HG03060 (cell line): Measurements from ENCODE around the gene PLLP.

Source experiments
- ATAC-seq: cut with Tn5 transposase; IDR thresholded peaks from one replicate; pipeline ENCODE4 v1.9.1; 2021; ENCODE audit warnings: low read depth, moderate number of reproducible peaks; ENCODE audit not compliant: unreplicated experiment

Gene PLLP

GRCh38 chr16:57258226-57258909 is 26.1 kb downstream of the PLLP start:
- no peak for ATAC-seq

GRCh38 chr16:57257455-57258070 is 26.9 kb downstream of the PLLP start:
- ATAC-seq: no peak

- ATAC-seq: no peak
Measured at GRCh38 chr16:57256601-57257395, 27.7 kb downstream of the PLLP start.

GRCh38 chr16:57255686-57256415 is 28.6 kb downstream of the PLLP start:
- ATAC-seq: no peak

GRCh38 chr16:57253466-57253865 is 31.0 kb downstream of the PLLP start:
- ATAC-seq: no peak

- ATAC-seq: no peak
Measured at GRCh38 chr16:57252148-57252721, 32.2 kb downstream of the PLLP start.

- ATAC-seq: no peak
Measured at GRCh38 chr16:57251352-57251751, 33.1 kb downstream of the PLLP start.

GRCh38 chr16:57245472-57246113 is 38.9 kb downstream of the PLLP start:
- ATAC-seq: peak; percentile 9

DNA sequence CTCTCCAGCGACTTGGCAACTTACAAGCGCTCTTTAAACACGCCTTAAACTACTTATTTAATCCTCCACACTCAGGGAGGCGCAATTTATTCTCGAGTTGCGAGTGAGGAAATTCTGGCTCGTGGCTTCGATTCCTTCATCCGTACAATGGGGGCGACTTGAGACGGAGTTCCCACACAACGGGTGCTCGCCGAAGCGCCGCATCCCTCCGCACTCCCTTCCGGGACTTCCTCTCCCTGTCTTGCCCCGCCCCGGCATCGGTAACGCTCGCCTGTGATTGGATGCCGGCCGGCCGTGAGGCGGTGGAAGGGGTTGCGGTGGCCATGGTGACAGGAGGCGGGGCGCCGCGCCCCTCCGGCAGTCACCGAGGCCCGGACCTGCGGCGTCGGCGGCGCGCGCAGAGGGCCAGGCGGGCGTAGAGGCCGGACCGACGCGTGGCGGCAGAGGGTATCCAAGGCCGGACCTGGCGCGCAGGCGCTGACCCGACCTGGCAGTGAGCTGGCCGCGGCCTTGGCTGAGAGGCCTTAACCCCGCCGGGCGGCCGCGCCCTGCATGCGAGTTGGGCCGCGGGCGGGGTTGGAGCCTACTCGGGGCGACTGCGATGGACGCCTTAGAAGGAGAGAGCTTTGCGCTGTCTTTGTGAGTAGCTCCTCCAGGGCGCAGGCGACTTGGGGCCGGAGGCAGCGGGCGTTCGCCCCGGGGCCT is 39.6 kb downstream of the PLLP start, which contains the start of gene ARL2BP:
TSS of gene ARL2BP (plus strand) at position 493 of the 705 bp plus-strand sequence. CDS start at position 602, 109 bp downstream.
- ATAC-seq: peak; percentile 90

- ATAC-seq: peak; percentile 3
Measured at GRCh38 chr16:57244463-57244766, 40.1 kb downstream of the PLLP start.

DNA sequence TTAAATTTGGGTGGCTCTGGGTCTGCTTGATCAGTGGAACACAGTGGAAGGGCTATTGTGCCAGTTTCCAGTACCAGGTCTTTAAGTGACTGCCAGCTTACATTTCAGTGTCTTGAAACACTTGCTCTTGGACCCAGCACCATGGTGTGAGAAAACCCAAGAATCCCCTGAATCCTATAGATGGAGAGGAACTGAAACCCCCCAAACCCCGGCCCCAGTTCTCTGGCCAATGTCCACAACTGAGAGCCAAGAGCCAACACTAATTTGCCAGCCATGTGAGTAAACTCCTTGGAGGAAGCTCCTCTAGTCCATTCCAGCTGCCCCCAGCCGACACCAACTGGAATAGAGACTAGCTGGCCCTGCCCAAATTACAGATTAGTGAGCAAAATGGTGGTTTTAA is 41.8 kb downstream of the PLLP start:
- no peak for ATAC-seq

DNA sequence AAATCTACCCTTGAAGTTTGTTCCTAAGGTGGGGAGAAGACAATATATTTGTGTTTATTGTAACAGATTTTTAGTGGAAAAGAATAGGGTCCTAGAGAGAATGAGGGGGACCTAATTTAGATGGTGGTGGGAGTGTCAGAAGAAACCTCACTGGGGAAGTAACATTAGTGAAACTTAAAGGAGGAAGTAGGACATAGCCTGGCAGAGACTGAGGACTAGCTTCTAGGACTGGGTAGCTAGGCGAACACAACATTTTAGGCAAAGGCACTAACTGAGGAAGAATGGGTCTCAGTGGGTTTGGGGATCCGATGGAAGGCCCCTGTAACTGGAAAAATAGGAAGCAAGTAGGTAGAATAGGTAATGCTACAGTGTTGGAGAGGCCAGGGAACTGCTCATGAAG is 43.6 kb downstream of the PLLP start:
- ATAC-seq: no peak

DNA sequence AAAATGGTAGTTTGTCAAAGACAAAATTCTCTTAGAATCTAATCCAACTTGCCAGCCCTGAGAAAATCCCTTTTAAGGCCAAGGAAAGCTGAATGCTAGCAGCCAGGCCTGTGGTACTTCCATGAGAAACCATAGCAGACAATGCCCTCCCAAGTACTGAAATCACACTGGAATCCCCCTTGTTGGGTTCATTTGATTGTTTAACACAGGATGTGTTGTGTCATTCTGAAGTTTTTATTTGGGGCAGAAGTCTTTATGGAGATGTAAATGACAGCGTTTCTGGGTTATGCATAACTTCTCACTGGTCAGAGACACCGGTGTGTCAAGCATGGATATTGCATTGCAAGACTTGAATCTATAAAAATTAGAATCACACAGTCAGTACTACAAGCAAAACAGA is 45.4 kb downstream of the PLLP start:
- no peak for ATAC-seq

DNA sequence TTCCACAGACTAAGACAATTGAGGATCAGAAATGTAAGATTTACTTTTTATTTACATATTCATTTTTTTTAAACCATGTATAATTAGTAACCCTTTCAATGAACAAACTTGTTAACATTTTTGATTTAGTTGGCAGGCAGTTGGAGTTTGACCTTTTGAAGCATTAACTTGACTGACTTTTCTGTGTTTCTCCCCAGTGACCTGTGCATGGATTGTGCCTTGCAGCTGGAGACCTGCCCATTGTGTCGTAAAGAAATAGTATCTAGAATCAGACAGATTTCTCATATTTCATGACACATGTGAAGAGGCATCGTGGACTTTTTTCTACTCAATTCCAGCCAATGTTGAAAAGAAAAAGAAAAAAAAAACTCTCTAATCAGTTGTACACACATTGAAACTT is 45.8 kb downstream of the PLLP start:
- ATAC-seq: no peak

DNA sequence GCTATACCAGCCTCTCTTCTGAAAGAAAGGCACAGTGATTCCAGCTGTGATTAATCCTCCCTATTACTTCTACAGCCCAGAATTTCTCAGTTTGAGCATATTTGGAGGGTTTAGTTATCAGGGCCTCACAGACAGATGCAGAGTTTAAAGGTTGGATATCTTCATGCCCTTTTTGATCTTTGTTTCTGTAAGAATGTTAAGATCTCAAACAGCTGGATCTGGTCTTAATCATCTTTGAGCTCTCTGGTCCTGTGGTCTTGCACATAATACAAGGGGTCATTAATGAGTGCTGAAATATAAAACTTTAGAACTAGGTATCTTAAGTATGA is 48.5 kb downstream of the PLLP start:
- ATAC-seq: no peak

- no peak for ATAC-seq
Measured at GRCh38 chr16:57235128-57236021, 49.1 kb downstream of the PLLP start.

GRCh38 chr16:57234707-57235092 is 49.8 kb downstream of the PLLP start:
- no peak for ATAC-seq

- no peak for ATAC-seq
Measured at GRCh38 chr16:57233944-57234706, 50.3 kb downstream of the PLLP start.
